H1 (cell line): ENCODE results near the gene LHCGR.

Experiments
- ASH2L ChIP-seq: fragments of 200-600, 300-600 bp; sonication (generic); IDR thresholded peaks from one replicate; pipeline ENCODE4 v1.7.1; 2017; ENCODE audit warnings: low read length
- BCL11A ChIP-seq, 2 experiments: IDR thresholded peaks; one replicate each; pipeline ENCODE4 v1.6.1; 2011; ENCODE audit warnings: low read depth in 2 of 2, low read length in 2 of 2, mild to moderate bottlenecking in 2 of 2
- CREB1 ChIP-seq: IDR thresholded peaks from 2 replicates; pipeline ENCODE4 v1.6.1; 2012; ENCODE audit warnings: inconsistent platforms
- GABPA ChIP-seq: IDR thresholded peaks from 2 replicates; pipeline ENCODE4 v1.6.1; 2011; ENCODE audit warnings: mild to moderate bottlenecking, low read length, moderate library complexity, borderline replicate concordance; ENCODE audit not compliant: insufficient read depth
- GTF2F1 ChIP-seq: IDR thresholded peaks from 2 replicates; pipeline ENCODE4 v1.6.1; 2012; ENCODE audit warnings: low read depth, low read length, improper control_type of control experiment, borderline replicate concordance
- POLR2A ChIP-seq, 2 experiments: IDR thresholded peaks; 1 replicate in 1 of 2; 2 replicates in 1 of 2; pipeline ENCODE4 v1.6.1; 2011; ENCODE audit warnings: low read depth in 2 of 2, low read length in 2 of 2, mild to moderate bottlenecking in 2 of 2; ENCODE audit errors: control extremely low read depth in 1 of 2
- RAD21 ChIP-seq, 2 experiments: IDR thresholded peaks in 1 of 2; conservative IDR thresholded peaks in 1 of 2; 2 replicates each; pipeline ENCODE4 v1.6.1; 2011; ENCODE audit warnings: low read depth in 2 of 2, low read length in 2 of 2, improper control_type of control experiment in 1 of 2, inconsistent platforms in 1 of 2, mild to moderate bottlenecking in 1 of 2, moderate library complexity in 1 of 2
- RBBP5 ChIP-seq: IDR thresholded peaks from 2 replicates; pipeline ENCODE4 v1.7.1; 2012; ENCODE audit warnings: low read depth, mild to moderate bottlenecking, inconsistent platforms, low read length, moderate library complexity, borderline replicate concordance
- SIRT6 ChIP-seq: IDR thresholded peaks from one replicate; pipeline ENCODE4 v1.7.1; 2012; ENCODE audit warnings: low read length, inconsistent platforms
- TAF1 ChIP-seq: IDR thresholded peaks from 2 replicates; pipeline ENCODE4 v1.6.1; 2011; ENCODE audit warnings: mild to moderate bottlenecking, low read depth, low read length
- TBP ChIP-seq: IDR thresholded peaks from 2 replicates; pipeline ENCODE4 v1.6.1; 2011; ENCODE audit warnings: low read depth, low read length, improper control_type of control experiment
- TEAD4 ChIP-seq: IDR thresholded peaks from 2 replicates; pipeline ENCODE4 v1.6.1; 2012; ENCODE audit warnings: low read depth, low read length, inconsistent platforms, mixed read lengths
- USF2 ChIP-seq: IDR thresholded peaks from 2 replicates; pipeline ENCODE4 v1.6.1; 2011; ENCODE audit warnings: low read length, improper control_type of control experiment
- TF ChIP-seq, protein P1 (sequence below), 3 experiments: IDR thresholded peaks; 1 replicate in 2 of 3; 2 replicates in 1 of 3; pipeline versions ENCODE4 v1.5.1 to v1.6.1; 2011; ENCODE audit warnings: low read length in 3 of 3, mild to moderate bottlenecking in 3 of 3, inconsistent platforms in 2 of 3, low read depth in 1 of 3, moderate library complexity in 1 of 3; ENCODE audit not compliant: insufficient read depth in 1 of 3; ENCODE audit errors: control extremely low read depth in 1 of 3

DNA sequence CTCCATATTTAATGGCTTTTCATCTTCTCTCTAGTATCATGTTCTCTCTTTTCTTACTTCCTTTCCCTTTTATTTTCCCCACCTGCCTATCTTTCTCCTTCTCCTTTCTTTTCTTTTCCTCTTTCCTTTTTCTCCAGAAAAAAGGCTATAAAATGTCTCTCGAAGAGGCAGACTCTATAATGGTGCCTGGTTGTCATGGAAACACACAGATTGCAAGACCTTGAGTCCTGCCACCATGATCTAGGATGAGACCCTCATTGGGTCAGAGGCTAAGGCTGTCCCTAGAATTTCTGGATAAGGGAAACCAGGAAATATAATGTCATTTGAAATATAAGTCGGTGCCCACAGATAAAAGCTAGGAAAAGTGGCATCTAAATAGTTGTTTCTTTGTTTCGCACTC is 36.5 kb upstream of the LHCGR start:
- TF ChIP-seq TEAD4 = no peak
- TF ChIP-seq TBP = no peak
- TF ChIP-seq GTF2F1 = no peak
- TF ChIP-seq POLR2A (IDR thresholded peaks at IDR 0.05; ENCODE audit: control extremely low read depth in 1 of 2, low read depth in 2 of 2, low read length in 2 of 2) = no peak
- no peak for TF ChIP-seq SIRT6
- no peak for TF ChIP-seq RBBP5
- TF ChIP-seq CREB1 = no peak
- TF ChIP-seq ASH2L = no peak
- TF ChIP-seq, protein P1, sequence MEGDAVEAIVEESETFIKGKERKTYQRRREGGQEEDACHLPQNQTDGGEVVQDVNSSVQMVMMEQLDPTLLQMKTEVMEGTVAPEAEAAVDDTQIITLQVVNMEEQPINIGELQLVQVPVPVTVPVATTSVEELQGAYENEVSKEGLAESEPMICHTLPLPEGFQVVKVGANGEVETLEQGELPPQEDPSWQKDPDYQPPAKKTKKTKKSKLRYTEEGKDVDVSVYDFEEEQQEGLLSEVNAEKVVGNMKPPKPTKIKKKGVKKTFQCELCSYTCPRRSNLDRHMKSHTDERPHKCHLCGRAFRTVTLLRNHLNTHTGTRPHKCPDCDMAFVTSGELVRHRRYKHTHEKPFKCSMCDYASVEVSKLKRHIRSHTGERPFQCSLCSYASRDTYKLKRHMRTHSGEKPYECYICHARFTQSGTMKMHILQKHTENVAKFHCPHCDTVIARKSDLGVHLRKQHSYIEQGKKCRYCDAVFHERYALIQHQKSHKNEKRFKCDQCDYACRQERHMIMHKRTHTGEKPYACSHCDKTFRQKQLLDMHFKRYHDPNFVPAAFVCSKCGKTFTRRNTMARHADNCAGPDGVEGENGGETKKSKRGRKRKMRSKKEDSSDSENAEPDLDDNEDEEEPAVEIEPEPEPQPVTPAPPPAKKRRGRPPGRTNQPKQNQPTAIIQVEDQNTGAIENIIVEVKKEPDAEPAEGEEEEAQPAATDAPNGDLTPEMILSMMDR (IDR thresholded peaks at IDR 0.05; ENCODE audit: control extremely low read depth in 1 of 3, insufficient read depth in 1 of 3, low read depth in 1 of 3, low read length in 3 of 3) = no peak
- no peak for TF ChIP-seq GABPA
- TF ChIP-seq RAD21 (IDR thresholded peaks at IDR 0.05 in 1 of 2, conservative IDR thresholded peaks at IDR 0.05 in 1 of 2; ENCODE audit: low read depth in 2 of 2, low read length in 2 of 2) = no peak
- TF ChIP-seq TAF1 = no peak
- TF ChIP-seq USF2 = no peak
- TF ChIP-seq BCL11A (IDR thresholded peaks at IDR 0.05; ENCODE audit: low read depth in 2 of 2, low read length in 2 of 2) = no peak
